Skeletal muscle satellite cell (primary cell): ENCODE measurements around the gene COPE.

Experiments used
- H3K27me3 ChIP-seq: 2 replicates; pipeline ENCODE4 v1.7.0; 2013; ENCODE audit warnings: low read length; ENCODE audit not compliant: control insufficient read depth, insufficient read depth
- H3K36me3 ChIP-seq: 2 replicates; pipeline ENCODE4 v1.7.0; 2013; ENCODE audit warnings: mild to moderate bottlenecking, control low read depth, low read length; ENCODE audit not compliant: insufficient read depth
- H3K4me1 ChIP-seq: 2 replicates; pipeline ENCODE4 v1.7.0; 2013; ENCODE audit warnings: low read length; ENCODE audit not compliant: control insufficient read depth, insufficient read depth
- H3K4me2 ChIP-seq: 2 replicates; pipeline ENCODE4 v1.7.0; 2013; ENCODE audit warnings: mild to moderate bottlenecking, low read length
- H3K4me3 ChIP-seq: 2 replicates; pipeline ENCODE4 v1.7.0; 2013; ENCODE audit warnings: low read length
- H3K9ac ChIP-seq: 2 replicates; pipeline ENCODE4 v1.7.0; 2013; ENCODE audit warnings: mild to moderate bottlenecking, low read depth, low read length, moderate library complexity
- H3K9me3 ChIP-seq: replicated peaks from 2 replicates; pipeline ENCODE4 v1.7.0; 2013; ENCODE audit warnings: mild to moderate bottlenecking, control low read depth, low read length

COPE gene

DNA sequence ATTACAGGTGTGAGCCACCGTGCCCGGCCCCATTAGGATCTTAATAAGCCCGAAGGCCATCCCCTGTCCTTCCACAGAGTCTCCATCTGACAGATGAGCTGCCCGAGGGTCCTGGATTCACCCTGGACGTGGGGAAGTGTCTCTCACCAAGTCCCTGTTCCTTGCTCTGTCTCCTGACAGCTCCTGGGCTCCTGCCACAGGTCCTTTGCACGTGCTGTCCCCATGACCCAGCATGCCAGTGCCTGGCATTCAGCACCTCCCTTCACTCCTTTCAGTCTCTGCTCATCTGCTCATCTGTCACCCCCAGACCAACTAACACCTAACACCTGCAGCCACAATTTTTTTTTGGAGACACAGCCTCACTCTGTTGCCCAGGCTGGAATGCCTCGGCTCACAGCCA lies 37.7 kb downstream of the COPE start:
- H3K4me1 ChIP-seq, result no peaks in the 10 kb centered on the region
- H3K4me3 ChIP-seq, result no peak overlapping the region

DNA sequence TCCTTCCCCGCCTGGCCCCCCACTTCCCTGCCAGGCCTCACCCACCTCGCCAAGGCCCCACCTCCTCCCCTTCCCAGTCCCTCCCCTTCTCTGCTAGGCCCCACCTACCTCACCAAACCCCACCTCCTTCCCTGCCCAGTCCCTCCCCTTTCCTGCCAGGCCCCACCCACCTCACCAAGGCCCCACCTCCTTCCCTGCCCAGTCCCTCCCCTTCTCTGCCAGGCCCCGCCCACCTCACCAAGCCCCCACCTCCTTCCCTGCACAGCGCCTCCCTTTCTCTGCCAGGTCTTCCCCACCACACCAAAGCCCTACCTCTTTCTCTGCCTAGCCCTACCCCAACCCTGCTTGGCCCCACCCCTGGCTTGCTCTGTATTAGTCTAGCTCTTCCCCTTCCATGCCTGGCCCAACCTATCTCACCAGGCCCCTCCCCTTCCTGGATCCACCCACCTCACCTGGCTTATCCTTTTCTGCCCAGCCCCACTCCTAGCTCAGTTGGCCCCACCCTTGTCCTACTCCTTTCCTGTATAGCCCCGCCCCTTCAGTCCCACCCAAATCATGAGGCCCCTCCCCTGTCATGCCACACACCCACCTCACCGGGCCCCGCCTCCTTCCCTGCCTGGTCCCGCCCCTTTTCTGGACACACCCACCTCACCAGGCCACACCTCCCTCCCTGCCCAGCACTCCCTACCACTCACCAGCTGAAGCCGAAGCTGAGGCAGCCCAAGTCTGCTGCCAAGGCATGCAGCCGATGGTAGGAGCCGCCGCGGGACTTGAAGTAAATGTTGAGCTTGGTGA lies 39.4 kb downstream of the COPE start:
- Histone ChIP-seq H3K36me3 (no peaks in the 10 kb centered on the region), H3K4me2 (no peak overlapping the region), H3K9ac (no peak overlapping the region), H3K4me1 (no peaks in the 10 kb centered on the region), H3K4me3 (no peak overlapping the region), H3K9me3 (no peaks in the 10 kb centered on the region), H3K27me3 (no peaks in the 10 kb centered on the region)

More for the DNA sequence above, 37.7 kb downstream of the COPE start:
- Histone ChIP-seq H3K9ac (no peak overlapping the region), H3K27me3 (no peaks in the 10 kb centered on the region), H3K4me2 (no peak overlapping the region), H3K9me3 (no peaks in the 10 kb centered on the region), H3K36me3 (no peaks in the 10 kb centered on the region)

DNA sequence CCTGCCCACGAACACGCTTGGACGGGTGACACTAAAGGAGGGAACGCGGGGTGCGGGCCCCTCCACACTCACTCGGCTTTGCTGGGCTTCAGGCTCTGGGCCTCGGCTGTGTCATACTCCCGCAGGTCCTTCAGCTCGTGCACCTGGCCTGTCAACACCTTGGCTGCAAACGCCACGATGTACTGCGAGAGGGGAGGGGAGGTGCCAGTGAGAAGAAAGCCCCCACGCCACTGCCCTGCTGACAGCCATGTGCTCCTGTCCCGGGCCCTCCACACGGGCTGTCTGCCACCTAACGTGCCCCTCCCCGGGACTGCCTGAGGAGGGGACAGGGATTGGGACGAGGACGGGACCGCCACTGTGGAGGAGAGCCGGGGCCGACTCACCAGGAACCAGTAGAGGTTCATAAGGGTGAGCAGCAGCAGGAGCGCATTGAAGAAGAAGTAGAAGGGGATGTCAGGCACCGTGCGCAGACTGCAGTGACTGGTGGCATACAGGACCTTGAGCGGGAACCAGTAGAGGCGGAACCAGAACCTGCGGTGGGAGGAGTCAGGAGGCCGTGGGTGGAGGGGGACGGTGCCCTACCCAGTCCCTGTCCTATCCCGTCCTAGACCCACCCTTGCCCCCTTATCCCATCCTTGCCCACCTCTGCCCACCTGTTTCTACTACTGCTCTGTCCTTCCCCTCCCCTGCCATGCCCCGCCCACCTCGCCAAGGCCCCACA lies 40.2 kb downstream of the COPE start:
- Histone ChIP-seq H3K4me2 (no peak overlapping the region), H3K4me1 (no peaks in the 10 kb centered on the region), H3K36me3 (no peaks in the 10 kb centered on the region), H3K4me3 (no peak overlapping the region), H3K9ac (no peak overlapping the region), H3K9me3 (no peaks in the 10 kb centered on the region), H3K27me3 (no peaks in the 10 kb centered on the region)

DNA sequence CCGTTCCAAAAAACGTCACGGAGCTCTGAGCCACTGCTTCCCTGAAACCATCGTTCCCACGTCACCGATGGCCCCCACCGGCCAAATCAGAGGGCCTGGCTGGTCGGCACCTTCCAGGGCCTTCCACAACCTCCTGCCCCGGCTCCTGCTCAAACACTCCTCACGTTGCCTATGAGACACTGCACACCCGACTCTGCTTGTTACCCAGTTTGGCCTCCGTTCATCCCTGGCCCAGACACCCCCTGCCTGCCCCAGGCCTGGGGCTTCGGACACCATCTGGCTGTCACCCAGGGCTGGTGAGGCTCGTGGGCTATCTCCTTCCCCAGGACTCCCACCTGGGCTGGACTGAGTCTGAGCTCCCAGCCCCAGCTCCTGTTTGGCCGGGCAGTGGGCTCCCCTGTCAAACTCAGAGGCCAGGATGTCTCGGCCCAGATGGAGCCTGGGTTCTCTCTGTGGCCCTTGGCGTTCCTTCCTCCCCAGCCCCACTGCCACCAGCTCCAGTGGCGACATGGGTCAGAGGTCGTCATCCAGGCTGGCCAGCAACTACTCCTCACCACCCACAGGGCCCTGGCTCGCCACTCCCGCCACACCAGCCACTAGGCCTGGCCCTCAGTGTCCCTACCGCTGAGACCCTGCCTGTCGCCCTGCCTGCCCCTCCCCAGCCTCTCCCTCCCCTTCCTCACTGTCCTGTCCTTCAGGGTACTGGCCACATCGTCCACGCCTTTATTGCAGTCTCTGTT lies 41.0 kb downstream of the COPE start:
- Histone ChIP-seq H3K4me2 (no peak overlapping the region), H3K9me3 (no peaks in the 10 kb centered on the region), H3K4me3 (no peak overlapping the region), H3K4me1 (no peaks in the 10 kb centered on the region), H3K36me3 (no peaks in the 10 kb centered on the region), H3K27me3 (no peaks in the 10 kb centered on the region), H3K9ac (no peak overlapping the region)

DNA sequence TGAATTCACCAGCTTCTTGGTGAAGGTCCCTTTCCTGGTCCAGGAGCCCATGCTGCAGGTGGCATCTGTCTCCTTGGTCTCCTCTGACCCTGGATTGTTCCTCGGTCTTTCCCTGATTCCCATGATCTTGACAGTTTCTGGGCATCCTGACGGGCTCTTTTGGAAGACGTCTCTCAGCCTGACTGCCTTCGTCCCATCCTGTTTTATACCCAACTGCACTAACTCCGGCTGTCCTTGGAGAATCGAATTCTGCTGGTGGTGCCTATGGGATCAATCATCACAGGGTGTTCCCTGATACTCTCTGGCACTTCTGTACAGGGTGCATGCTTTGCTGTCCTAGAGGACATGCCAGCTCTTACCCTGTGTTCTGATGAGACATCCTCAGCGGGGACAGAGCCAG lies 42.3 kb downstream of the COPE start:
- no peaks in the 10 kb centered on the region for H3K27me3 ChIP-seq
- H3K9ac ChIP-seq, result no peak overlapping the region
- H3K4me1 ChIP-seq, result no peaks in the 10 kb centered on the region
- H3K36me3 ChIP-seq, result no peaks in the 10 kb centered on the region
- H3K4me3 ChIP-seq, result no peak overlapping the region
- H3K9me3 ChIP-seq, result no peaks in the 10 kb centered on the region
- H3K4me2 ChIP-seq, result no peak overlapping the region

DNA sequence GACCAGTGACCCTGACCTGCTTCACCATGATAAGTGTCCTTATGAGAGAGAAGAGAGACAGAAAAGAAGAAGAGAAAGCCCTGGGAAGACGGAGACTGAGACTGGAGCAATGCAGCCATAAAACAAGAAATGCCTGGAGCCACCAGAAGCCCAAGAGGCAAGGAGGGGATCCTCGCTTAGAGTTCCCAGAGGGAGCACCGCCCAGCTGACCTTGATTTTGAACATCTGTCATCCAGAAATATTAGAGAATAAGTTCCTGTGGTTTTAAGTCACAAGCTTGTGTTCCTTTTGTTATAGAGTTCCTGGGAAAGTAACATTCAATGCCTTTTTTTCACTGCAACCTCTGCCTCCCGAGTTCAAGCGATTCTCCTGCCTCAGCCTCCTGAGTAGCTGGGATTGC lies 43.5 kb downstream of the COPE start:
- no peaks in the 10 kb centered on the region for H3K9me3 ChIP-seq
- no peaks in the 10 kb centered on the region for H3K4me1 ChIP-seq
- H3K27me3 ChIP-seq, result no peaks in the 10 kb centered on the region
- H3K4me3 ChIP-seq, result no peak overlapping the region
- no peaks in the 10 kb centered on the region for H3K36me3 ChIP-seq
- H3K9ac ChIP-seq, result no peak overlapping the region
- H3K4me2 ChIP-seq, result no peak overlapping the region

DNA sequence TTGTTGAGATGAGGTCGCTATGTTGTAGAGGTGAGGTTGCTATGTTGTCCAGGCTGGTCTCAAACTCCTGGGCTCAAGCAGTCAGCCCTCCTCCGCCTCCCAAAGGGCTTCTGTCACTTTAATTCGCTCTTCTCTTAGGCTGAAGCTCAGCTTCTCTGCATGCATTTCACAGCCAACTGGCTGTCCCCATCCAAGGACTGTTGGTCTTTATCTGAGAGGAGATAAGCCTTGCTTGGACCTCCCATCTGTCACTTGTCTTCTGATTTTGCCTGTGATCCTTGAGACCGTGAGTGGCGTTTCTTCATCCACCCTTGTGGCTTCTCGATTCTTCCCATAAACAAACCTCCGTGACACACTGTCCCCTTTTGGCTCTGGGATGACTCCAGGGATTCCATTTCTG lies 47.6 kb downstream of the COPE start:
- Histone ChIP-seq H3K4me3 (no peak overlapping the region), H3K36me3 (peaks cover 21% of the 10 kb centered on the region), H3K9me3 (no peaks in the 10 kb centered on the region), H3K27me3 (no peaks in the 10 kb centered on the region), H3K4me1 (no peaks in the 10 kb centered on the region), H3K4me2 (no peak overlapping the region), H3K9ac (no peak overlapping the region)

DNA sequence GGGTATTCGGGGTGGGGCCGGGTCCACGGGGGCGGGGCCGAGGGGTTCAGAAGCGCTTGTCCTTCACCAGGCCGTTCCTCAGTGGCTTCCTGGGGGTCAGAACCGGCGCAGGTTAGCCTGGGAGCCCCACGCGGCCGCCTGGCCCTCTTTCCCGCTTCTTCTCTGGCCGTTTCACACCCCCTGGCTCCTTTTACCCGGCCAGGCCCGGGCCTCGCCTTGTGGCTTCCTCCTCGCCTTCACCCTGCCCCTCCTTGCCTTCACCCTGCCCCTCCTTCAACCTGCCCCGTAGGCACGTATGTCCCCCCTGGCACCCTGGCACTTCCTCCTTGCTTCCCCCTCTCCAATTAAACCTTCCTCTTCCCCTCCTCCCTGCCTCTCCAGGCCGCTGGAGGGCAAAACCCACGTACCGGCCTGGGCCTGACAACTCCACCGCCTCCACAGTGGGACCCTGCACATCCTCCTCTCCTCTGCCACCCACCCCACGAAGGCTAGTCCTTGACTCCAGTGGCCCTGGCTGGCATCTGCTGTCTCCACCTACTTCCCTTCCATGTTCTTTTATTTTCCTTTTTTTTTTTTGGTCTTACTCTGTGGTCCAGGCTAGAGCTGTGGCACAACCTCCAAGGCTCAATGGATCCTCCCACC lies 48.5 kb downstream of the COPE start:
- H3K9ac ChIP-seq, result no peak overlapping the region
- H3K27me3 ChIP-seq, result no peaks in the 10 kb centered on the region
- H3K36me3 ChIP-seq, result peaks cover 29% of the 10 kb centered on the region
- H3K4me2 ChIP-seq, result no peak overlapping the region
- H3K4me1 ChIP-seq, result no peaks in the 10 kb centered on the region
- H3K9me3 ChIP-seq, result no peaks in the 10 kb centered on the region
- no peak overlapping the region for H3K4me3 ChIP-seq

DNA sequence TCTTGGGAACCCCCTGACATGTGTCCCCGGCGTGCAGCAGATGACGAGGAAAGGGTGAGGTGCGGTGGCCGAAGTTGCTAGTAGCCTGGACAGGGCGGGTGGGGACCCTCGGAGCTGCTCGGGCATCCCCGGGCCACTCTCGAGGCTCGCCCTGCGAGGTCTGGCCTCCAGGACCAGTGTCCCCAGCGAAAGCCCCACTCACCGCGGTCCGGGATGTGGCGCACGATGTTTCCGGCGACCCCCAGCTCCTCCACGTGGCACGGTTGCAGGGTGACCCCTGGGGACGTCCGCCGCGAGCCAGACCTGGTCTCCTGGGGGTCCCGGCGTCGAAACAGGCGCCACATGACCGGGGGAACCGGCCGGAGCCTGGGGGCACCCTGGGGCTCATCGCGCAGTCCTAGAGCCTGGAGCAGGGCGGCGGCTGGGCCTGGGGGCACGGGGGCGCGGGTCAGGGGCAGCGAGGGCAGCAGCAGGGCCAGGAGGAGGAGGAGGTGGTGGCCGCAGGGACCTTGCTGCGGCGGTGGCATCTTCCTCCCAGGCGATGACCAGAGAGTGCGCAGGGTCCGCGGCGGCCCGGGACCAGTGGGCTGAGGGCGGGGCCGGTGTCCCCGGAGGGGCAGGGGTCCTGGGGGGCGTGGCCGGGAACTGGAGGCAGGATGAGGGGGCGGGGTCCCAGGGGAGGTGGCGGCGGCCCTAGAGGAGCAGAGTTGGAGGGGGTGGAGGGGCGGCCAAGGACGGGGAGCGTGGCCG lies 49.2 kb downstream of the COPE start:
- Histone ChIP-seq H3K36me3 (peaks cover 34% of the 10 kb centered on the region), H3K4me3 (no peak overlapping the region), H3K4me1 (no peaks in the 10 kb centered on the region), H3K9ac (no peak overlapping the region), H3K4me2 (no peak overlapping the region), H3K9me3 (no peaks in the 10 kb centered on the region), H3K27me3 (no peaks in the 10 kb centered on the region)

DNA sequence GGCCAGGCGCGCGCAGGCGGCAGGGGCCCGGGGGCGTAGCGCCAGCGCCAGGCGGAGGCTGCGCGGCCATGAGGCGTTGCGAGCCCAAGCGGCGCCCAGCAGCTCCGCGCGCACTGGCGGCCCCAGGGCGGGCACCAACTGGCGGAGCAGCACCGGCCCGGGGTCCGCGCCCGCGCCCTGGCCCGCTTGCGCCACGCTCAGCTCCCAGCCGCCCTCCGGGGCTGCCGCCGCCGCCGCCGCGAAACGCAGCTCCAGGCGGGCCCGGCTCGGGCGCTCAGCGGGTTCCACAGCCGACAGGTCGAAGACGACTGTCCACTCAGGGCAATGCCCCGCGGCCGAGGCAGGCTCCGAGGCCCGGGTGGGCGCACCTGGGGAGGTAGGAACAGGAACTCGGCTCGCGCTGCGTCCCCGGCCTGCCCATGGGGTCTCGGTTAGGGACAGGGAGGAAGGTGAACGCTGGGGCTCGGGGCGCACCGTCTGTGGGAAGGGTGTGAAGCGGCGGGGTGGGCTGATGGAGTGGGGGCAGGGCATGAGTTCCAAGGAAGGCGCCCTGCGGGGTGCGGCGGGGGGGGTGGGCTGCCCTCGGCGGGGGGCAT lies 50.1 kb downstream of the COPE start:
- Histone ChIP-seq H3K4me3 (no peak overlapping the region), H3K9ac (no peak overlapping the region), H3K27me3 (no peaks in the 10 kb centered on the region), H3K4me2 (no peak overlapping the region), H3K9me3 (no peaks in the 10 kb centered on the region), H3K36me3 (peaks cover 38% of the 10 kb centered on the region), H3K4me1 (no peaks in the 10 kb centered on the region)
